ENCODE results near the gene CHN1. TPM values are rescaled to one million over a fixed set of nuclear protein-coding genes. Genes with fewer than 3 reads are reported as not detected.

Gene CHN1
- total RNA-seq, 2 donors from 2014 or later: 13.3 to 30.7 TPM

DNA sequence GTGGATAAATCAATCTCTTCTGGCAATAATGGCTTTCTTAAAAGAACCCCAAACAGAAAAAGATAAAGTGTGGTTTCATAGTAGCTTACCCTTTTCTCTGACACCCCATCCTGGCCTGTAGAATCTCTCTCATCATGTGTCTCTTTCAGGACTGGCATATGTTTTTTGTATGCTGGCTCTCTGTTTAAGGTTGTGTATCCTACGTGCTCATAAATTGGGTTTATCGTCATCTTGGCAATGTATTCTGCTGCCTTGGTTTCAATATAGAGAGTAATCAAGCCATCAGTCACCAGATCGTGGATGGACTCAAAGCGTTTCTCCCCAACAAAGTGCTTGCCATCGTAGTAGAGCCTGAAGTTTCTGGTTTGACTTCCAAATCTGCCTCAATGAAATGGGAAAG is 127.4 kb downstream of the CHN1 start:
- ATAC-seq (ENCODE audit: insufficient number of reproducible peaks, low FRiP score, low read depth) (no peak), DNase-seq (ENCODE audit: low spot score) (no peak)
- Histone ChIP-seq H3K9me3 (no peaks in the 10 kb centered on the region), H3K36me3 (no peaks in the 10 kb centered on the region), H3K4me3 (no peak overlapping the region), H3K27me3 (replicated peaks; ENCODE audit: insufficient read depth) (no peaks in the 10 kb centered on the region), H3K27ac (no peak overlapping the region), H3K4me1 (ENCODE audit: control insufficient read depth in 1 of 2, low read depth in 2 of 2) (peaks cover 9% of the 10 kb centered on the region in 2 donors)
- TF ChIP-seq, protein P1, sequence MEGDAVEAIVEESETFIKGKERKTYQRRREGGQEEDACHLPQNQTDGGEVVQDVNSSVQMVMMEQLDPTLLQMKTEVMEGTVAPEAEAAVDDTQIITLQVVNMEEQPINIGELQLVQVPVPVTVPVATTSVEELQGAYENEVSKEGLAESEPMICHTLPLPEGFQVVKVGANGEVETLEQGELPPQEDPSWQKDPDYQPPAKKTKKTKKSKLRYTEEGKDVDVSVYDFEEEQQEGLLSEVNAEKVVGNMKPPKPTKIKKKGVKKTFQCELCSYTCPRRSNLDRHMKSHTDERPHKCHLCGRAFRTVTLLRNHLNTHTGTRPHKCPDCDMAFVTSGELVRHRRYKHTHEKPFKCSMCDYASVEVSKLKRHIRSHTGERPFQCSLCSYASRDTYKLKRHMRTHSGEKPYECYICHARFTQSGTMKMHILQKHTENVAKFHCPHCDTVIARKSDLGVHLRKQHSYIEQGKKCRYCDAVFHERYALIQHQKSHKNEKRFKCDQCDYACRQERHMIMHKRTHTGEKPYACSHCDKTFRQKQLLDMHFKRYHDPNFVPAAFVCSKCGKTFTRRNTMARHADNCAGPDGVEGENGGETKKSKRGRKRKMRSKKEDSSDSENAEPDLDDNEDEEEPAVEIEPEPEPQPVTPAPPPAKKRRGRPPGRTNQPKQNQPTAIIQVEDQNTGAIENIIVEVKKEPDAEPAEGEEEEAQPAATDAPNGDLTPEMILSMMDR (IDR thresholded peaks at IDR 0.05): no peak

DNA sequence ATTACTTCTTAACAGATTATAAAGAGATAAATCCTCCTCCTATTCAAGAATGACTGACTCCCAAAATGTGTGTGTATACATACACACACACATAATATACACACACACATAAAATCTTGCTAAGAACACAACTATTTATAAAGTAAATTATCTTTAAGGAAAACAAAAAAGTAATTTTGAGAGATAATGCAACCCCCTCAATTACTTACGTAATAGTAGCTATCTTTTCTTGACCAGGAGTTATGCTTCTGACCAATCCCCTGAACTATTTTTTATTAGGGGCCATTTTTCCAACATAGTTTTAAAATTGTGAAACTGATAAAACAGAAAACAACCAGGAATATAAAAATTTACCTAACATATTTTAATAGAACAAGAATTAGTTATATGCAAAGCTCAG is 127.9 kb downstream of the CHN1 start:
- H3K4me3 ChIP-seq: no peak overlapping the region
- no peak for ATAC-seq (ENCODE audit: insufficient number of reproducible peaks, low FRiP score, low read depth)
- TF ChIP-seq, protein P1 (IDR thresholded peaks at IDR 0.05): no peak
- no peak for DNase-seq (ENCODE audit: low spot score)
- H3K27me3 ChIP-seq (replicated peaks; ENCODE audit: insufficient read depth): no peaks in the 10 kb centered on the region
- H3K4me1 ChIP-seq (ENCODE audit: control insufficient read depth in 1 of 2, low read depth in 2 of 2): peaks cover 9% of the 10 kb centered on the region in 2 donors
- H3K36me3 ChIP-seq: no peaks in the 10 kb centered on the region
- no peak overlapping the region for H3K27ac ChIP-seq
- H3K9me3 ChIP-seq: no peaks in the 10 kb centered on the region

DNA sequence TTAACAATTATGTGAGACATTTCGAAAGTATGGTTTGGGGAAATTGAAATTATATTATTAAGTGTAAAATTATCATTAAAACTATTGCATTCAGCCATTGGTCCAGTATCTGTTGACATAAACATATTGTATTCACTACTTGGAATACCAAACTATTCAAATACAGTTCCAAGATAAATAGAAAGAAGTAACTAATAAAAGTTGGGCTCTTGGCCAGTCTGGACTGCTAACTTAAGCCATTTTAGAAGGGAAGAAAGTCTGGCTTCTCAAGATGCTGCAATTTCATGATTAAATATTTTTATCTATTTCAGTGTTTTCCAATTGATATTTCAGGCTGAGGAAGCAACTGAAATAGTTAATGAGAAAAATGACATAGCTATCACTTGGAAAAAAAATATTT is 131.1 kb downstream of the CHN1 start:
- no peaks in the 10 kb centered on the region for H3K9me3 ChIP-seq
- H3K27ac ChIP-seq: no peak overlapping the region
- H3K27me3 ChIP-seq (replicated peaks; ENCODE audit: insufficient read depth): no peaks in the 10 kb centered on the region
- DNase-seq (ENCODE audit: low spot score) (no peak), ATAC-seq (ENCODE audit: insufficient number of reproducible peaks, low FRiP score, low read depth) (no peak)
- H3K36me3 ChIP-seq: no peaks in the 10 kb centered on the region
- H3K4me3 ChIP-seq: no peak overlapping the region
- peaks cover 9% of the 10 kb centered on the region in 2 donors for H3K4me1 ChIP-seq (ENCODE audit: control insufficient read depth in 1 of 2, low read depth in 2 of 2)
- TF ChIP-seq, protein P1 (IDR thresholded peaks at IDR 0.05): no peak

DNA sequence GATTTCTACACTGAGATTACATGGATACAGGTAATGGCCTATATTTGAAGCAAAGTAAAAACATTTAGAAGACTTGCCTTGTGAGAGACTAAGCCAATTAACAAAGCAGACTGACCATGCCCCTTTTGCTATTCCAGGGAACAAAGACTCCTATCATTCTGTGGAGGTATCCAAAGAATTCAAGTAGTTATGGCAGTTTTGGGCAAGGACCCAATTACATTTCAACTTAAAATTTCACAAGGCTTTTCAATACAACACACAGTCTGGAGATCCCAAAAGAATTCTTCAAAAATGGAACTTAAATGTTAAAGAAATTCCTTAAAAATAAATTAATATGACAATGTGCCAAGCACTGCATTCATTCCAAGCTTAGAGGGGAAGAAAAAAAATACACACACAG is 131.7 kb downstream of the CHN1 start:
- Histone ChIP-seq H3K9me3 (no peaks in the 10 kb centered on the region), H3K27ac (no peak overlapping the region), H3K4me1 (ENCODE audit: control insufficient read depth in 1 of 2, low read depth in 2 of 2) (peaks cover 9% of the 10 kb centered on the region in 2 donors), H3K27me3 (replicated peaks; ENCODE audit: insufficient read depth) (no peaks in the 10 kb centered on the region), H3K4me3 (no peak overlapping the region), H3K36me3 (no peaks in the 10 kb centered on the region)
- TF ChIP-seq, protein P1 (IDR thresholded peaks at IDR 0.05): no peak
- no peak for DNase-seq (ENCODE audit: low spot score)
- ATAC-seq (ENCODE audit: insufficient number of reproducible peaks, low FRiP score, low read depth): no peak

DNA sequence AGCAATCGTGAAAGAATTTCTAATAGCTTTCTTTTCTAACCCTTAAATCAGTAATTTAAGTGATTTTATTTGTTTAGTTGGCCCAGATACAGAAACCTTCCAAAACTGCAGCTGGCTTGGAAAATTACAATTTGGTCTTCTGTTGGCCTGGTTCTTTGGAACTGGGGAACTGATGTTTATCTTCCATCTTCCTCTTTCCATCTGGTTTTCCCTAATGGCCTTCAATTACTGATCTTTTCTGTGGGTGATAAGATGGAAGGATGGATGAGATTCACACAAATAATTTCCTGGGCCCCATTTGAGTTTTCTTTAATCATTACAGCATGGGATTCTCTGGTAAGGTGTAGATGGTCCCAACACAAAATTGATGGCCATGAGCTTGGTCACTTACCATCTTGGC is 134.4 kb downstream of the CHN1 start:
- Histone ChIP-seq H3K4me1 (ENCODE audit: control insufficient read depth in 1 of 2, low read depth in 2 of 2) (peaks cover 9% of the 10 kb centered on the region in 2 donors), H3K27ac (no peak overlapping the region), H3K9me3 (no peaks in the 10 kb centered on the region), H3K4me3 (no peak overlapping the region), H3K36me3 (no peaks in the 10 kb centered on the region), H3K27me3 (replicated peaks; ENCODE audit: insufficient read depth) (no peaks in the 10 kb centered on the region)
- DNase-seq (ENCODE audit: low spot score) (no peak), ATAC-seq (ENCODE audit: insufficient number of reproducible peaks, low FRiP score, low read depth) (no peak)
- TF ChIP-seq, protein P1 (IDR thresholded peaks at IDR 0.05): no peak
